Stimulated activated CD8-positive, alpha-beta memory T cell treated with anti-CD3 and anti-CD28 coated beads, Interleukin-7, amount 100 ng/mL, for 48 hours (primary cell): ENCODE results near the gene GLI3.
"Not testable (repeated sequence)": the region's sequence is repeated elsewhere in the genome, so short reads cannot be mapped to it uniquely, and the experiment has no call there.

Experiments used
- DNase-seq, 2 donors: peaks; one replicate each; pipeline ENCODE4 v3.0.0-alpha.2; 2020; ENCODE audit warnings: low read depth in 1 of 2; ENCODE audit errors: extremely low read depth in 1 of 2

The GLI3 gene

DNA sequence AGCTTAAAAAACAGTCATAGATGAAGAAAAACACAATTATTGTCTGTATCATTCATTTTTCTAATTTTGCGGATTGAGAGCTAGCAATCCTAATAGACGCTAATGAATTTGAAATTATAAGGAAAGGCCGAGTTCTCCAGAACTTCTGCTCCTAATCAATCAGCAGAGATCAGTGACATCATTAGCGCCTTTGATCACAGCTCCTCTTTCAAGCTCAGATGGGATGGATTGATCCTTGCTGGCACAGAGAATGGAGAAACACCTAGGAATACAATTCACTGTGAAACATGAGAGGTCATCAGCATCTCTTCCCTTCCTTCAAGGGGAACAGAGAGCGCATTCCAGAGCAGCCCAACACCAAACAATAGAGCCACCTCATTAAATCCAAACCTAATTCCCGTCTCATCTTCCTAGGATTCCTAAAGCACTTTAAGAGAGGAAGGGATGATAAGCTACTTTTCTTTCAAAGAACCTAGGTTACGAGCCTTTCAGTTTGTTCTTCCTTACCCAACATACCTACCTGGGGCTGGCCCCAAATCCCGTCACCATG is 24.4 kb downstream of the GLI3 start:
- DNase-seq = no peak

DNA sequence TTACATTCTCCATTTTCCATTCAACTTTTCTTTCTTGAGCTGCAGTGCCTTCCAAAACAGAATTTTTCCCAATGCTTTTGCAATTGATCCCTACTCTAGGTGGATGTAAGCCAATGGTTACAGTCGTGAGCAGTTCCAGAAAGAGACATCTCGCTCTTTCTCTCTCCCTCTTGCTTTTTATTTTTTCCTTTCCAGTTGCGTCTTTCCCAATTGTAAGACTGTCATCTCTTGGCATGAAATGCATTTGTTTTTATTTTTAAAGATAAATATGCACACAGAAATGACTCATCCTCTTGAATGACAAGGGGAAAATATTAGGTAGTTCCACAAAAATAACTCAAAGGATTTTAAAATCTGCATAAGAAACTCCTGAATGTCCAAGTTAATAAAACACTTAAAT is 25.1 kb downstream of the GLI3 start:
- no peak for DNase-seq

DNA sequence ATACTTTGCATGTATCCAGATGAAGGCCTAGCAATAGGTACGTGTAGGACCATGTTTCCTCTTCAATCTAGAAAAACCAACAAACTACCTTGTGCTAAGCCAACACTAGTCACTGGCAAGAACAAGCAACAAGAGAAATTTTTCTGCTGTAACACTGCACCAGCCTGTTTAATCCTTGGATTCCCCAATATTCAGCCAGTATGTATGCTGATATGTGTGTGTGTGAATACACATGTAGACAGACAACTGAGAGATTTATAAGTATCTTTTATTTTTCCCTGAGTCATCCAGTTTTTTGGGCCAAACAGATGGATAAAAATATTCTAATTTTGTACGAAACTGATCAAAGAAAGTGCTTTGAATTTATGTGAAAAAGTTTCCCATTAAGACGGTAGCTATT is 26.2 kb downstream of the GLI3 start:
- no peak for DNase-seq

DNA sequence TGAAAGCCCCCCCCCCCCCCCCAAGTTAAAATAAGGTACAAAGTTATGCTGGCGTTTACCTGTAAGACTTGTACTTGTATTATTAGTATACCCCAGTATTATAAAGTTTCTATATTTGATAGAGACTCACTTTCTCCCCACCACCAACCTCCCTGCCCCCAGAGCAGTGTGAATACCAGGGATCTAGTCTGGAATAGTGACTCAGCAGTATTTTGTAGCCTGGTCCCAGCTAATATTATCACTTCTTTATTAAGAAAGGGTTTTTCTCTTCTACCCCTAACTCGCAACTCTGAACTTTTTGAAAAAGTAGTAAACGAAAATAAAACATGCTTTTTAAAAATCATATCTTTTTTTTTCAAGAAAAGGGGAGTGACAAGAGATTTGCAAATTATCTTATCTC is 26.7 kb downstream of the GLI3 start:
- no peak for DNase-seq

DNA sequence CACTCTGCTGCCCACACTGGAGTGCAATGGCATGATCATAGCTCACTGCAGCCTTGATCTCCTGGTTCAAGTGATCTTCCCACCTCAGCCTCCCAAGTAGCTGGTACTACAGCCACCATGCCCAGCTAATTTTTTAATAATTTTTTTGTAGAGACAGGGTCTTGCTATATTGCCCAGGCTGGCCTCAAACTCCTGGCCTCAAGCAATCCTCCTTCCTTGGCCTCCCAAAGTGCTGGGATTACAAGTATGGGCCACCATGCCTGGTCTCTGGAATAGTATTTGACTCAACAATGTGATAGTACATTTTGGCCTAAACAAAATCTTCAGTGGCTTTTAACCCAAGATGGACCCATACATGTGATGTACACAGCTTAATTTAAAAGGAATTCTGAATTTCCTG is 27.9 kb downstream of the GLI3 start:
- not testable (repeated sequence) for DNase-seq

DNA sequence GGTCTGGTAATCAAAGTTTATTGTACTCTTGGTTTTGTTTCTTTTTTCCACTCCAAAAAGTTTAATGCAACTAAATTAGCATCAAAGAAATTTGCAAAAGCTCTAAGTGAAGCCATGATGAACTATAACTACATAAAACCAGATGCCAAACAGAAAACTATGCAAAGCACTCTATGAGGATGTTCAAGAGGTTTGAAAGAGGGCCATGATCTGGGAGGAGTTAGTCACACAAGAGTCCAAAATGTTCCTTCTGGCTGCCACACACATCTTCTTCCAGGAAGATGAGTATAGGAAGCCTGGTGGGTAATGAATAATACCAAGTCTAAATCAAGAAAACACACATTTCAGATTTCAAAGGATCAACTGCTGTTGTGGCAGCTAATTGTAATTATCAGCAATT is 28.4 kb downstream of the GLI3 start:
- DNase-seq = no peak

DNA sequence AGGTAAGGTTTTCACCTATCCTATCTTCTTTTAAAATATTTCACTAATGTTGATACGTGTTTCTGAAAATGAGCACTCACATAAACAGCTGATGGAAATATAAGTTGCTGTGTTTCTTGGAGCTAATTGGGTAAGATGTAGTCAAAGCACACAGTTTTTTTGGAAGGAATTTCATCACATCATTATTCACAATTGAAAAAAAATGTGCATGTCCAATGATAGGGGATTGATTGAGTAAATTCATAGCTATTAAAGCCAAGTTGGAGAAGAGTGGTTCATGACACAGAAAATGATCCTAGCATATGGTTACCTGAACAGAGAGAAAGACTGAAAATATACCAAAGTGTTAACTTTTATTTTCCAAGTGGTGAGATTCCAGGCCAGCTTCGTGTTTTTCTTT is 29.6 kb downstream of the GLI3 start:
- DNase-seq = no peak

DNA sequence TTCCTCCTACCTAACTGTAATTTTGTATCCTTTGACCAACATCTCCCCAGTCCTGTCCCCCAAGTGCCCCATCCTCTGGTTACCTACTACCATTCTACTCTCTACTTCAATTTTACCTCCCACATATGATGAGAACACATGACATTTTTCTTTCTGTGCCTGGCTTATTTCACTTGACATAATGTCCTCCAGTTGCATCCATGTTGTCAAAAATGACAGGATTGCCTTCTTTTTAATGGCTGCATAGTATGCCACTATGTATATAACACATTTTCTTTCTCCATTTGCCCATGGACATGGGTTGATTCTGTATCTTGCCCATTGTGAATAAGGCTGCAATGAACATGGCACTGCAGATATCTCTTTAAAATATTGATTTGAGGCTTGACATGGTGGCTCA is 33.7 kb downstream of the GLI3 start:
- no peak for DNase-seq

DNA sequence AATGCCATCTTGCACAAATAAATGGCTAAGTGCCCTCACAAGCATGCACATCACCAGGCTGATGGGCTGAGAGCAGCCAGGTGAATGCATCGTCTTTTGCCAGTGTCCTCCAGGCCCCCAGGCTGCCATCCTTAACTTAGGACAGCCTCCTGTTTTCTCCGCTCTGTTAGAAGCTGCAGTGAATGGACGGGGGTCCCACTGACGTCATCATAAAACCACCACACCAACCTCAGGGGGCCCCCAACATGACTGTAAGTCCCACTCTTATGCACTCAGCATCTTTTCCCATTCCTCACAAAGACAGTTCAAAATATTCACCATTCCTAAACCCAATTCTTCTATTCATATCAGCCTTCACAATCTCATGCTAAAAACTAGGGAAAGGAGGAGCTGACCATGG is 34.4 kb downstream of the GLI3 start:
- no peak for DNase-seq

DNA sequence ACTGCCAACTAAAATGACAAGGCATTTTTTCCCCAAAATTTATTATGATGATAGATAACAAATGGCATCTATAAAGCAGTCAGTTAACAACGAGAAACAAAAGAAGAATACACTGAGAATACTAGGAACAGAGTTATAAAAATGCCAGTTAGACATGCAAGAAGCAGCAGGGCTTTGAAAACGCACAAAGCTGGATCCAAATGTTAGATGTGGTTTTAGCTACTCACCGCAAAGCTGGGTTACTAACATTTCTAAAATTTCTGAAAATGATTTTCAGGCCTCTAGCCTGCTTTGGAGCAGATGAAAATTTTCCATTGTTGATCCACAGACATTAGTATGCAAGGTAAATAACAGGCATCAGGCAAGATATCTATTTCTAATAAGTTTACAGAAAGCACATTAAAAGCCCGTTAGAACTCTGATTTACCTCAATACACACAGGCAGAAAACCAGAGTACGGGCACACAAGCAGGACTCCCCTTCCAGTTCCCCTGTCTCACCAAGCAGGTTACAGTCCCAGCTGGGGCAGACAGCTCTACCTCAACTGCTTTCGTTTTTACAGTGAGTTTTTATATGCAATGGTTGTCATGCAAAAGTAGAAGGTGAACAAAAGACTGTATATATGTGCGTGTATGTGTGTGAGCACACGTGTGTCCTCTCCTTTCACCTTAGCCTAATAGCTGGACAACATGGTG is 37.9 kb downstream of the GLI3 start:
- no peak for DNase-seq

DNA sequence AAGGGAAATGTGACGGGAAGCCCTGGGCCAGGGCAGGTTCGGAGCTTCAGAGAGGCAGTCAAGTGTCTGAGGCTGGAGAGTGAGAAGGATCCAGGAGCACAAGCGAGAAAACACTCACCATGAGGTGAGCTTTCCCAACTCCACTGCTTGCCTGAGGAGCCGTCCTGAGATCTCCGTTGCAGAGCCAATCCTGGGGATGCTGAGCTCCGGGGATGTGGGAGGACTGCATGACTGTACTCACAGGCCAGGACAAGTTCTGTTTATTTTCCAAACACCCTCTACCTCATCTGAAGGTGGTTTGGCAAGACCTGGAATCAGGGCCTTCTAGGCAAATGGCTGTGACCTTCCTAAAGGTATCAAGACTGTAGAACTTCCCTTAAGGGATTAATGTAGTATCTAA is 38.7 kb downstream of the GLI3 start:
- DNase-seq = no peak

DNA sequence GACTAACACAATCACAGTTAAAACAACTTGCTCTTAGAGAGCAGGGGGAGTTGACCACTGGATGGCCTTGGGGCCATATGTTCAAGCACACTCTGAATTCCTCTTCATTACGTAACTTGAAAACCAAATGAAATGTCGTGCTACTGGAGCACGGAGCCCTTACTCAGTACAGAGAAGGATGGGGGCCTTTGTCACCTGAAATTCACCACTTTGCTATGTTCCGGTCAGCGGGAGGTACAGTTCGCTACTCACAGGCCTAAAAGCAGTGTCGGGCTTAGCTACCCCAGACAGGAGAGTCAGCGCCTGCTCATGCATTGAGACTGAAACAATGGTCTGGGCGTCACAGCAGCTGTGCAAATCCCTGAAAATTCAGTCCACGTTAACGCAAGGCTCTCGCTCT is 39.6 kb downstream of the GLI3 start:
- DNase-seq = no peak

DNA sequence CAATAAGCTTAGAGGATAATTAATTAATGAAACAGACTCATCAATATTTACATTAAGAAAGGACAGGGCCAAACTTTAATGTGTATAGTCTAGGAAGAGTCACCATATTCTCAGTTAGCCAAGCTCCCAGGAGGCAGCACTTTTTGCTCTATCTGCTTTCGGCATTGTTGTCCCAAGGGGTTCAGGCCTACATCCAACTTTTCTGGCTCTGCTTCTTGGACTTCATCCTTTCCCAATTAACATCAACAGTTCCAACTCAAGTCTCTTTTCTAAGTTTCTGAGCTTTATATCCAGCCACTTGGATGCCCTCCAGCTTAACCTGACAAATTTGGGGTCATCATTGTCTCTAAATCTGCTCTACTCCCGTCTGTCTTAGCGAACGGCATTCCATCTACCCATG is 42.8 kb downstream of the GLI3 start:
- DNase-seq = no peak

DNA sequence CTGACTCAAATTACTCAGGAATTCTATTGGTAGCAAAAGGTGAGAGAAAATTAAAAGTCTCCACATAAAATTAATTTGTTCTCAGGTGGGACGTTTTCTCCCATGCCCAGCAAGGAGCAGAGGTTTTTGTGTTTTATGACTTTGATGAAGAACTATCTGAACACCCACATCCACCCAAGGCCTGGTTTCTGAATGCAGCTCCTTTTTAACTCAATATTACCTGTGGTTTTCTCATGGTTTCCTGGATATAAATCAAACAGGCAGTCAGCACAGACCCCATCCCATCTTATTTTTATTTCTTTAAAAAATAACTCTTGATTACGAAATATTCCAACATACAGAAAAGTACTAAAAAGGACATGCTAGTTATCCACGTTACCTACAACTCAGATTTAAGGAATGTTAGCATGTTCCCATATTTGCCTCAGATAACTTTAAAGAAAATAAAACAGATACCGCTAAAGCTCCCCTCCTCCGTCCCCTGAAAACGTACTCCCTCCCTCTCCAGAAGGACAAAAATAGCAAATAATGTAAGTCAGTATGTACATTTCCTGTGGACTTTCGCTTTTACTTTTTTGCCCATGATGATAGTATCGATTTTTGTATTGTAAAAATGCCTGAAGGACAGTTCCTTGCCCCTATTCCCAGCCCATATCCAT is 43.4 kb downstream of the GLI3 start:
- no peak for DNase-seq

DNA sequence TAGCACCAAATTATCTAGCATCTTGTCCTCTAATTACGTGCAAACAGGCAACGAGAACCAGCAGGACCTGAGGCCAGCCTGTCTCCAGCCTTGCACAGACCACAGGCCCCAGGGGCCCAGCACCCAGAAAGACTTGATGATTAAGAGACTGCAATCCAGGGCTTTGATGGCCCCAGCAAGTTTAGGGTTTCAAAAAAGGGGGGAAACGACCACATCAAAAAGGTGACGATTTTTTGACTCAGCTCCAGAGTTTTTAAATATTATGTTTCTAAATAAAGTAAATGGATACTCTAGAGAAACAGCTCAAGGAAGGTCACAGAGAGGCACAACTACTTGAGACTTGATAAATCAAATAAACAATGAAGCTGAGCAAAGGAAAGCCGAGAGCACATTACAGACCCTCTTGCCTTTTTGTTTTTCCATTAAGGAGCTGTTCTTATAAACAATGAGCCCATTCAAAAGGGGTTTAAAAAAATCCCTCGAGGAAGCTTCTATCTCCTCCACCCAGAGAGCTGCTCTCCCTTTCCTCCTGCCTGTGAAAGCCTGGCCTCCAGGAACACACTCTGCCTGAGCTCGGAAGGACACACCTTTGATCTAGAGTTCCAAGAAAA is 44.1 kb downstream of the GLI3 start:
- DNase-seq = no peak

DNA sequence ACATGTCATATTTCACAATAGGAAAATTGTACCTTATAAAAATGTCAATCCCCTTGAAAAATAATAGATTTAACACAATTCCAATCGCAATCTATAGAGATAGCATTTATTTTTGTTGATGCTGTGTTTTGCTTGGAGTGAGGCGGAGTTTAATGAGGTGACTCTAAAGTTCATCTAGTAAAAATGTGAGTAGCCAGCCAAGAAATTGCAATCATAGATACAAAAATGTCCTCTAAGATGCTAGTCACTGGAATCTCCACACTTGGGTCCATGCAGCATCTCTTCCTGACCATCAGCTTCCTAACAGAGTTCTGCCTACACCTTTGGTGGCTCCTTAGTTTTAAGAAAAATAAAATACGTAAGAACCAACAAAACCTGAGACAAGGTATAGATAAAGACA is 44.9 kb downstream of the GLI3 start:
- no peak for DNase-seq

DNA sequence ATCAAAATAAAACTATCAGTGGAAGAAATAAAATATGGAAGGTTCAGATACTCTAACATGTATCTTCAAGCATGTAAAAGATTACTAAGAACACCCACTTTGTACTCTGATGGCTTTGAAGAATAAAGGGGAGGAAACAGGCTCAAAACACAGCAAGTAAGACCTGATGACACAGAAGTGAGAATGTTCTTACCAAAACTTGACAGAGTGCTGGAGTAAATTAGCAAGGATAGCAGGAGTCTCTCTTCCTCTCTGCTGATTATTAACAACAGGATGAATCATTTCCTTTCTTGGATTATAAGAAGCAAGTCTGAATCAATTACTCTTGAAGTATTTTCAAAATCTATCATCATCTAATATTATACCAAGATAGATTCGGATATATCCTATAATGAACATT is 47.5 kb downstream of the GLI3 start:
- DNase-seq = no peak

DNA sequence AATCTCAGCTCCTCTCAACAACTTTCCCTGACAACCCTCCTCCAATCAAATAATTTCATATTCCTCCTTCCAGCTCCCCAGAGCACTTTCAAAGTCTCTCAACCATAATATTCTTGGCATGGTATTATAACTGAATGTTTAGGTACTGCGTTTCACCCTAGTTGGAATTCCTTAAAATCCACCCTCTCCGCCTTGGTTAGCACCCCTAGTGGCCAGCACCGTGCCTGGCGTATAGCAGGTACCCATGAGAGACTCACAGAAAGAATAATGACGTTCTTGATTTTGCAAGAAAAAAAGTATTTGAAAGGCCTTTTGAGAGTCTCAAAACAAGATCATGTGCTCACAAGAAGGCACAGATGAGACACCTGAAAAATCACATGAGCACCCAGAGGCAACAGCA is 50.9 kb downstream of the GLI3 start:
- no peak for DNase-seq

DNA sequence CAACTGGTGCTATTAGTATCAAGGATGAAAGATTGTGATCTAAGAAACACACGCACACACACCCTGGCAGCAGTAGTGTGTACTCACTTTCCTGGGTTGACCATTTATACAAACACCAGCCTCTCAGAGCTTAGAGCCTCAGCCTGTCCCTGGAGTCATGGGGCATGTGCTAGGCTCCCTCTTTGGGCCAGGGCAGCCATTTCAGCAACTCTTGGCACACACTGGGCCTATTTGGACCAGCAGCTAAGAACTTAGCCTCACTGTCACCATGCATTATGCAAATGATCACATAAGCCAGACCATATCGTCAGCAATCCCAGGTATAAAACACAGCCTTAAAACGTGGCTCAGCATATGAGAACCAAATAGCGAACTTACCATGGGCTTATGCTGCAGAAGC is 51.3 kb downstream of the GLI3 start:
- no peak for DNase-seq

DNA sequence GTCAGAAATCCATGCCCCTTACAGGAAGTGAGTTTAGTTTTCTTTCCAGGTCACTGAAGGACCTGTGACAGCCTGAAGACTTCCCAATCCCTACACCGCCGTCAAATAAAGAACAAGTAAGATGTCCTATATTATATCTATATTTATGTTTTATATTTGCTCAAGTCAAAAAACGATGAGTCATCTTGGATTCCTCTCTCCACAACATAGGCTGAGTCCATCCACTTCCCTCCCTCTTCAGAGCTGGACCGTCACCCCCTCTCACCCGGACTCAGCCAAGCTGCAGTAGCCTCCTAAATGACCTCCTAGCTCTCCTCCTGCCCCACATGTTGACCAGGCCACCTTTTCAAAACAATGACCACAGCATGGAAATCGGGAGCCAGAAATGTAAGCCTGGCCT is 53.5 kb downstream of the GLI3 start:
- no peak for DNase-seq

DNA sequence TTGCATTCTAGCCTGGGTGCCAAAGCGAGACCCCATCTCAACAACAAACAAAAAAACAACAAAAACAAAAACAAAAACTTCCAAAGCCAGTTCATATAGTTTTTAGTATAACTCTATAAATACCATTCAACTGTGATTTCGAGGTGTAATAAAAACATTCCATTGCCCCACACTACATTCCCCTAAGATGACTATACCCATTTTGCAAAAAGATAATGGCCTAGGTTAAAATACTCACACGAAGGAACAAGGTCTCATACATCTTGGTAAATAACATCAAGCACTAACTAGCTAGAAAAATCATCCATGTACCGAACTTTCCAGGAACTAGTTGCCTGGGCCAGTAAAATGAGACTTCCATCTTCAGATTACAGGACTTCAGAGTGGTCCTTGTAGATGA is 55.4 kb downstream of the GLI3 start:
- DNase-seq = no peak

DNA sequence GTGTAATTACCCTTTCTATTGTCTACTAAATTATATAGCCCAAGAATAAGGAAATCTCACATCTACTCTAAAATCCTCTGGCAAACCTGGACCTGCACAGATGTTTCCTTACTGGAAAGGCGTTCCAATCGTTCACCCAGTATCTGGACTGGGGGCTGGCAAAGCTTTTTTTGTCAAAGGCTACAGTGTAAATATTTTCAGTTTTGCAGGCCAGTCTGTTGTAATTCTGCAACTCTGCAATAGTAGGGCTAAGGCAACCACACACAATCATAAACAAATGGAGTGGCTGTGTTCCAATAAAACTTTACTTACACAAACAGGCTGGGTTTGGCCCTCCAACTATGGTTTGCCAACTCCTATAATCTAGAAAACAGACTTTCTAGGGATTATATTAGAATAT is 56.2 kb downstream of the GLI3 start:
- DNase-seq = no peak
